ENCODE measurements around the gene SYTL5.

SYTL5 gene

DNA sequence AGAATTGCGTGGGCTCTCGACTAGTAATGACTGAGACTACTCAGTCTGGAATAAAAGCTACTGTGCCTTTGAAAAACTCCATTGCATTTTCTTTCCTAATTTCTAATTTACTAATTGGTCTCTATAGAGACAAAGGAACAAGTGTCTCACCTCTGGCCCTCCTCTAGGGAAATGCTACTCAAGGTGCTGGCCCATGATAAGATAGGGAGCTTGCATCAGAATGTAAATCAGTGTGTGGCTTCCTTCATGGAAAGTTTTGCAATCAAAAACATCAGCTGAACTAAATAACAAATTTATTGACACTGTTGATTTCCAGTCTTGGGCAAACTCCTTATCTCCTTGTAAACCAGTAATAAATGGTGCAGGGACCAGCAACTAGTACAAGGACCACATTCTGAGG lies 132.5 kb downstream of the SYTL5 start:
- Histone ChIP-seq H3K9me3 (ENCODE audit: control insufficient read depth, insufficient read depth, low read length) (no peaks in the 10 kb centered on the region), H3K36me3 (ENCODE audit: control insufficient read depth, insufficient read depth, low read length) (no peaks in the 10 kb centered on the region), H3K27me3 (ENCODE audit: control insufficient read depth, insufficient read depth, low read length) (no peaks in the 10 kb centered on the region), H3K27ac (ENCODE audit: low read length) (no peak overlapping the region), H3K4me3 (ENCODE audit: low read length) (no peak overlapping the region), H3K4me1 (ENCODE audit: control insufficient read depth, insufficient read depth, low read length) (no peaks in the 10 kb centered on the region)
- no peak for DNase-seq (ENCODE audit: low read depth, low spot score)
- no CpG with 5 or more reads among the region's 2 CpGs for WGBS (ENCODE audit: insufficient coverage, insufficient read length)

DNA sequence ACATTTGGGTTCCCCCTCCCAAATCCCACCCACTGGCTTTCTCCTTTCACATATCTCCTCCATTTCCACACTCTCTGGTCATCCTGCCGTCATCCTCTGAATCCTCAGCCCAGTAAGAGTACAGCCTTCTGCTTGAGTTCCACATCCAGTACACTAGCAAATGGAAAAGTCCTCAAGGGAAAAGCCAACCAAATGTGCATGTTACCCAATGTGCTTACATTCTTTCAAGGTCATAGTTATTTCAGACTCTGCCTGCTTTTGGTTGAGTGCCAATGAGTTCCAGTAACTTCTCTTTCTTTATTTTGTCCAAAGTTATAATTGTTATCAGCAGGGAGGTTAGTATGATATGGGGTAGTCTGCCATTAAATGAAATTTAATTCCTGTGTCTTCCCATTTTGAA lies 136.3 kb downstream of the SYTL5 start:
- WGBS (ENCODE audit: insufficient coverage, insufficient read length): no CpG with 5 or more reads among the region's 1 CpG
- H3K36me3 ChIP-seq (ENCODE audit: control insufficient read depth, insufficient read depth, low read length): no peaks in the 10 kb centered on the region
- H3K4me1 ChIP-seq (ENCODE audit: control insufficient read depth, insufficient read depth, low read length): no peaks in the 10 kb centered on the region
- H3K27me3 ChIP-seq (ENCODE audit: control insufficient read depth, insufficient read depth, low read length): no peaks in the 10 kb centered on the region
- H3K4me3 ChIP-seq (ENCODE audit: low read length): no peak overlapping the region
- no peak for DNase-seq (ENCODE audit: low read depth, low spot score)
- H3K9me3 ChIP-seq (ENCODE audit: control insufficient read depth, insufficient read depth, low read length): no peaks in the 10 kb centered on the region
- no peak overlapping the region for H3K27ac ChIP-seq (ENCODE audit: low read length)

DNA sequence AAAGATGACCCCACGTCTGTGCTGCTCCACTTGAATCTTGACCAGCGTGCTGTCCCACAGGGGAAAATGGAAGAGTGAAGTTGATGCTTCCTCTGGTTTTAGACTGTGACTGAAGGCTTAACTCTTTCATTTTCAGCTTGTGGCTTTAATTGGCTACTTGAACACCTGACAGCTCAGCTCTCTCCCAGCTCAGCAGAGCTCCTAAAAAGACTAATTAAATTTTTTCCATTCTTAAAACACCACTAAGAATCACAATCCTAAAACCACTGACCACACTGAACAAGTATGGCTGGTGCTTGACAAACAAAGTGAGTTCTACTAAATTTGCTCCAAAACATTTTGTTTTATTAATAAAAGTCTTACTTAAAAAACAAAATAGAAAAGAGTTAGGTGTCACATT lies 142.7 kb downstream of the SYTL5 start:
- H3K4me1 ChIP-seq (ENCODE audit: control insufficient read depth, insufficient read depth, low read length): no peaks in the 10 kb centered on the region
- H3K36me3 ChIP-seq (ENCODE audit: control insufficient read depth, insufficient read depth, low read length): no peaks in the 10 kb centered on the region
- H3K27ac ChIP-seq (ENCODE audit: low read length): no peak overlapping the region
- H3K9me3 ChIP-seq (ENCODE audit: control insufficient read depth, insufficient read depth, low read length): no peaks in the 10 kb centered on the region
- DNase-seq (ENCODE audit: low read depth, low spot score): no peak
- H3K4me3 ChIP-seq (ENCODE audit: low read length): no peak overlapping the region
- no CpG with 5 or more reads among the region's 2 CpGs for WGBS (ENCODE audit: insufficient coverage, insufficient read length)
- no peaks in the 10 kb centered on the region for H3K27me3 ChIP-seq (ENCODE audit: control insufficient read depth, insufficient read depth, low read length)

DNA sequence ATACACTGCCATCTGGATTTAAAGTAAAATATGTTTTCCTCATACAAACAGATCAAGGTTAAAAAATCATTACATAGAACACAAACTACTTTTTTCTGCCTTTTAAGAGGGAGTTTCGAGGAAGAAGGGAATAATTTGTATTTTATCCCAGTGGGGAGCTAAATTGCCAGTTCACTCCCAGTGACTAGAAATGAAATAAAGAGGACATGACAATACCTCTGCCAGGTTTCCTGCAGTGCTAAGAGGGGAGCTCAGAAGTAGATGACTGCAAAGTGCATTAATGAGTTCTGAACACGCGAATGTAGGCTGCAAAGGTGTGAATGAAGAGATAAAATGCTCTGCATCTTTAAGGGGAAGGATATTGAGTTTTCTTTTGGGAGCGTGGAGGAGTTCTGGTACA lies 144.6 kb downstream of the SYTL5 start:
- Histone ChIP-seq H3K27ac (ENCODE audit: low read length) (no peak overlapping the region), H3K36me3 (ENCODE audit: control insufficient read depth, insufficient read depth, low read length) (no peaks in the 10 kb centered on the region), H3K4me1 (ENCODE audit: control insufficient read depth, insufficient read depth, low read length) (no peaks in the 10 kb centered on the region), H3K9me3 (ENCODE audit: control insufficient read depth, insufficient read depth, low read length) (no peaks in the 10 kb centered on the region), H3K27me3 (ENCODE audit: control insufficient read depth, insufficient read depth, low read length) (no peaks in the 10 kb centered on the region), H3K4me3 (ENCODE audit: low read length) (no peak overlapping the region)
- no peak for DNase-seq (ENCODE audit: low read depth, low spot score)
- no CpG with 5 or more reads among the region's 4 CpGs for WGBS (ENCODE audit: insufficient coverage, insufficient read length)

DNA sequence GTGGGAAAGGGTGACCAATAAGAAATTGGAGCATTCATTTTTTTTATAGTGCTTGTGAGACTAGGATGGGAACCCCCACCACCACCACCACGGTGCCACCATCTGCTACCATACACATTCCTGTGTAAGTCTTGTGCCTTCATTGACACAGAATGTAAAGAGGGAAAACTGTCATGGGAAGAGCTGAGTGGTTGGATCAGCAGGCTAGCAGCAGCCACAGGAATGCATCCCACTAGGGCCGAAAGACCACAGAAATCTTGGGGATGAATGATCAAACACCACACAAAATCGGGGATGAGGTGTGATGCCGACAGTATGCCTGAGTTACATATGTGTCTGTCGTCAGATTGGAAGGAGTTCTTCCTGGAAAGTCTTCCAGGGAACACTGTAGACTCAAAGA lies 145.1 kb downstream of the SYTL5 start:
- Histone ChIP-seq H3K4me3 (ENCODE audit: low read length) (no peak overlapping the region), H3K27ac (ENCODE audit: low read length) (no peak overlapping the region), H3K9me3 (ENCODE audit: control insufficient read depth, insufficient read depth, low read length) (no peaks in the 10 kb centered on the region), H3K27me3 (ENCODE audit: control insufficient read depth, insufficient read depth, low read length) (no peaks in the 10 kb centered on the region), H3K36me3 (ENCODE audit: control insufficient read depth, insufficient read depth, low read length) (no peaks in the 10 kb centered on the region), H3K4me1 (ENCODE audit: control insufficient read depth, insufficient read depth, low read length) (no peaks in the 10 kb centered on the region)
- DNase-seq (ENCODE audit: low read depth, low spot score): no peak
- WGBS (ENCODE audit: insufficient coverage, insufficient read length): no CpG with 5 or more reads among the region's 5 CpGs

DNA sequence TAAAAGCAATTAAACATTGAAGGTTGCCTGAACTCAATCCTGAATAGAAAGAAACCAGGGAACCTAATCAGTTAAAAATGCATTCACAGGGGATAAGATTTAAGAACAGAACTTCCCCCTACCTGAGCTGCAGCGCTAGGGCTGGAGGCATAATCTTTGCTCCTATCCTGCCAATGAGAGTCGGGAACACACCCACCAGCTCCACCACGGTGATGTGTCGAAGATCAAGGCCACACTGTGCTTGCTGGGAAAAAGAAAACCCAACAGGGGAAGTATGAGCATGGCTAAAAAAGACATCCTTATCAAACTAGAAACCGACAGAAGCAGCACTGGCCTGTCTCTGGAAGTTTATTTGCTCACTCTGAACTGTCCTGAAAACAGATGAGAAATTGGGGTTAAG lies 148.0 kb downstream of the SYTL5 start:
- no peaks in the 10 kb centered on the region for H3K27me3 ChIP-seq (ENCODE audit: control insufficient read depth, insufficient read depth, low read length)
- no peaks in the 10 kb centered on the region for H3K36me3 ChIP-seq (ENCODE audit: control insufficient read depth, insufficient read depth, low read length)
- no peak overlapping the region for H3K4me3 ChIP-seq (ENCODE audit: low read length)
- H3K27ac ChIP-seq (ENCODE audit: low read length): no peak overlapping the region
- H3K4me1 ChIP-seq (ENCODE audit: control insufficient read depth, insufficient read depth, low read length): no peaks in the 10 kb centered on the region
- no peak for DNase-seq (ENCODE audit: low read depth, low spot score)
- WGBS (ENCODE audit: insufficient coverage, insufficient read length): no CpG with 5 or more reads among the region's 5 CpGs
- no peaks in the 10 kb centered on the region for H3K9me3 ChIP-seq (ENCODE audit: control insufficient read depth, insufficient read depth, low read length)

DNA sequence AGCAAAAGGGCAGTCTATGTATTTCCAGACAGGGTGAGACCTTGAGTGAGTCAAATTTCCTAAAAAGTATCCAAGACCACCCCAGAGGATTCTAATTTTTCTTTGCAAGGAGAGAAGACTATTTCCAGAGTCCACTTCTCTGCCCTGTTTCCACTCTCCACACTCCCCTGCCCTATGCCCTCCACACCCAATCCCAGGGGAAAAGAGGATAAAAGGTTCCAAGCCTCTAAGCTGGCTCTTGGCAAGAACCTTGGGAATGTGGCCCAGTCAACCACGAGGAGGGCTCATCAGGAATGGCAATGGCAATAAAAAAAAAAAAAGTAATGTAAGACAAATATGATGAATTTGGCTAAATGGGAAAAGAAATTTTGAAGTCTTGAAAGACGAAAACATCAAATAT lies 148.5 kb downstream of the SYTL5 start:
- H3K27ac ChIP-seq (ENCODE audit: low read length): no peak overlapping the region
- no peaks in the 10 kb centered on the region for H3K36me3 ChIP-seq (ENCODE audit: control insufficient read depth, insufficient read depth, low read length)
- no peak overlapping the region for H3K4me3 ChIP-seq (ENCODE audit: low read length)
- no peaks in the 10 kb centered on the region for H3K4me1 ChIP-seq (ENCODE audit: control insufficient read depth, insufficient read depth, low read length)
- WGBS (ENCODE audit: insufficient coverage, insufficient read length): no CpG with 5 or more reads among the region's 2 CpGs
- H3K9me3 ChIP-seq (ENCODE audit: control insufficient read depth, insufficient read depth, low read length): no peaks in the 10 kb centered on the region
- no peak for DNase-seq (ENCODE audit: low read depth, low spot score)
- no peaks in the 10 kb centered on the region for H3K27me3 ChIP-seq (ENCODE audit: control insufficient read depth, insufficient read depth, low read length)

DNA sequence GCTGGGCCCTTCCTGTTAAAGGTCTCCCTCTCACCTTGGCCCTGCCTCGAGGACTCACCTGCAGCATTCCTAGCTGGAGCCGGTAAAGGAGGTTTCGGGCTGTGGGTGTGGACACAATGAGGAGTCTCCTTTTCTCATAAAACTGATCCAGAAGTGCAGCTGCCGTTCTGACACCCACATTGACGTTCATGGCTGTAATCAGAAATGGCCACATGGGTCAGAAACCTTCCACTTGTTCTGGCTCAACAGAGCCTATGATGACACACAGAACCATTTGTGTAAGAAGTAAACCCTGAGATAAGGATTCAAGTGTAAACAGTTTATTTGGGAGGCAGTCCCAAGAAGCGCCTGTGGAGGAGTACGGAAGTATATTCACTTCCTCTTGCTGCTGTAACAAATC lies 150.5 kb downstream of the SYTL5 start:
- DNase-seq (ENCODE audit: low read depth, low spot score): no peak
- no peaks in the 10 kb centered on the region for H3K4me1 ChIP-seq (ENCODE audit: control insufficient read depth, insufficient read depth, low read length)
- no CpG with 5 or more reads among the region's 7 CpGs for WGBS (ENCODE audit: insufficient coverage, insufficient read length)
- H3K4me3 ChIP-seq (ENCODE audit: low read length): no peak overlapping the region
- H3K36me3 ChIP-seq (ENCODE audit: control insufficient read depth, insufficient read depth, low read length): no peaks in the 10 kb centered on the region
- no peak overlapping the region for H3K27ac ChIP-seq (ENCODE audit: low read length)
- no peaks in the 10 kb centered on the region for H3K27me3 ChIP-seq (ENCODE audit: control insufficient read depth, insufficient read depth, low read length)
- H3K9me3 ChIP-seq (ENCODE audit: control insufficient read depth, insufficient read depth, low read length): no peaks in the 10 kb centered on the region

DNA sequence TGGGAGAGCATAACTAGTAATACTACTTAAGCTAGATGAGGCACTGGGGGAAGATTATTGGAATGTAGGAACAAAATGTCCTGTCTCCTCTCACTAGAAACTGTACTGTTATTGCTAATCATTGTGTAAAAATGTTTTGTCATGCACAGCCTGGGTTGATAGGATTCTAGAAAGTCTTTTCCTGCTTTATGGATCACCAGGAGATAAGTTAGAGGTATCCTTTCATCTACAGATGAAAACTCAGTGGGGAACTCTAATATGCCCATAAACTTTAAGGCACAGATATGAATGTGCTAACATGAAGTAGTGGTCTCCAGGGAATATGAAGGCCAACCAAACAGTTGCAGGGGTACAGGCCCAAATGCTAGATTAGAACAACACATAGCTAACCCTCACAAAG lies 156.8 kb downstream of the SYTL5 start:
- H3K4me3 ChIP-seq (ENCODE audit: low read length): no peak overlapping the region
- no peaks in the 10 kb centered on the region for H3K36me3 ChIP-seq (ENCODE audit: control insufficient read depth, insufficient read depth, low read length)
- DNase-seq (ENCODE audit: low read depth, low spot score): no peak
- H3K27me3 ChIP-seq (ENCODE audit: control insufficient read depth, insufficient read depth, low read length): no peaks in the 10 kb centered on the region
- H3K4me1 ChIP-seq (ENCODE audit: control insufficient read depth, insufficient read depth, low read length): no peaks in the 10 kb centered on the region
- H3K27ac ChIP-seq (ENCODE audit: low read length): no peak overlapping the region
- no peaks in the 10 kb centered on the region for H3K9me3 ChIP-seq (ENCODE audit: control insufficient read depth, insufficient read depth, low read length)

DNA sequence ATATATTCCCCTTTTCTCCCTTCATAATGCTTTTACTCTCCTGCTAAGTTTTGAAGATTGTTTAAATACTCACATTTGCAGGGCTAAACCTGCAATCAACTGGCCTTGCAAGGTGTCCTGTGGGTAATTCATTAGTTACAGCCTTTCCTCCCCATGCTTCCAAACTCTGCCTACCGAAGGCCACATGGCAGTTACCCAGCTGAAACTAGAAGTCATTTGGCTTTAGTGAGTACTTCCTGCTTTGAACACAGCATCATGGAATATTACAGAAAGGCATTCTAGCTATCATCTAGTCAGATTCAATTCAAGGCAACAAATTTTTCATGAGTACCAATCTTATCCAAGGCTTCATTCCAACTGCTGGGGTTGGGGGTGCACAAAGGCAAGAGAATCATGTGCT lies 158.7 kb downstream of the SYTL5 start:
- no peak overlapping the region for H3K4me3 ChIP-seq (ENCODE audit: low read length)
- WGBS (ENCODE audit: insufficient coverage, insufficient read length): no CpG with 5 or more reads among the region's 1 CpG
- H3K27ac ChIP-seq (ENCODE audit: low read length): no peak overlapping the region
- no peaks in the 10 kb centered on the region for H3K4me1 ChIP-seq (ENCODE audit: control insufficient read depth, insufficient read depth, low read length)
- no peaks in the 10 kb centered on the region for H3K9me3 ChIP-seq (ENCODE audit: control insufficient read depth, insufficient read depth, low read length)
- no peaks in the 10 kb centered on the region for H3K27me3 ChIP-seq (ENCODE audit: control insufficient read depth, insufficient read depth, low read length)
- no peaks in the 10 kb centered on the region for H3K36me3 ChIP-seq (ENCODE audit: control insufficient read depth, insufficient read depth, low read length)
- no peak for DNase-seq (ENCODE audit: low read depth, low spot score)

DNA sequence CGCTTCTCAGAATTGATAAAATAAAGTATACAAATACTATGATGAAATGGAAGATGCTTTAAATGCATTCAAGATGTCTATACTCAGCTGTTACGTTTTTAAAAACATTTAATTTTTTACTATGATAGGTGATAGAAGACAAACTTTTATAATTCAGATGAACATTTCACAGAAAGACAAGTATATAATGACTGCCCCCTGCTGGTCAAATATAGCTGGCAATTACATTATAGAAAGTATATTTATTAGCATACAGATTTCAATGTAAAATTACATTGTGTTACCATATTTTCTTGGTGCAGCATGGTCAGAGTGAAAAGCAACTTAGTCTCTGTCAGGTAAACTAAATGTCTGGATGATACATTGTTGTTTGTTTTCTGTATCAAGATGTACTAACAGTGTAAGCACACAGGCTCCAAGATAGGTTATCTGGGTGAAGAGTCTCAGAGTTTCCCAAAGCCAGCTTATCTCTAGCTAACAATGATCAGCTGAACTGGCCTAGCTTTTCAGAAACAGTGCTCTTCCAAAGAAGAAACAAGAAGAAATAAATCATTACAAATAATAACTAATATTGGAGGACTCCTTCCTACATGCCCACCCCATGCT lies 160.2 kb downstream of the SYTL5 start:
- H3K27me3 ChIP-seq (ENCODE audit: control insufficient read depth, insufficient read depth, low read length): no peaks in the 10 kb centered on the region
- WGBS (ENCODE audit: insufficient coverage, insufficient read length): no CpG with 5 or more reads among the region's 2 CpGs
- H3K4me1 ChIP-seq (ENCODE audit: control insufficient read depth, insufficient read depth, low read length): no peaks in the 10 kb centered on the region
- no peak overlapping the region for H3K27ac ChIP-seq (ENCODE audit: low read length)
- DNase-seq (ENCODE audit: low read depth, low spot score): no peak
- H3K36me3 ChIP-seq (ENCODE audit: control insufficient read depth, insufficient read depth, low read length): no peaks in the 10 kb centered on the region
- H3K4me3 ChIP-seq (ENCODE audit: low read length): no peak overlapping the region
- no peaks in the 10 kb centered on the region for H3K9me3 ChIP-seq (ENCODE audit: control insufficient read depth, insufficient read depth, low read length)
